Uterus (tissue), 2 donors: ENCODE data around the gene ABCE1.

Experiments used
- CTCF ChIP-seq, 4 experiments: fragments of 200-600 bp in 2 of 4; fragments of 450-650 bp in 2 of 4; sonication (generic) in 2 of 4; IDR thresholded peaks; one replicate each; pipeline ENCODE4 v1.5.1; 2016 to 2019; ENCODE audit warnings: antibody characterized with exemption in 4 of 4, mild to moderate bottlenecking in 2 of 4, moderate library complexity in 1 of 4
- POLR2A ChIP-seq, 2 donors: fragments of 450-650 bp; IDR thresholded peaks; one replicate each; pipeline ENCODE4 v1.6.1; 2016; ENCODE audit warnings: antibody characterized with exemption in 2 of 2, mild to moderate bottlenecking in 1 of 2, moderate library complexity in 1 of 2

DNA sequence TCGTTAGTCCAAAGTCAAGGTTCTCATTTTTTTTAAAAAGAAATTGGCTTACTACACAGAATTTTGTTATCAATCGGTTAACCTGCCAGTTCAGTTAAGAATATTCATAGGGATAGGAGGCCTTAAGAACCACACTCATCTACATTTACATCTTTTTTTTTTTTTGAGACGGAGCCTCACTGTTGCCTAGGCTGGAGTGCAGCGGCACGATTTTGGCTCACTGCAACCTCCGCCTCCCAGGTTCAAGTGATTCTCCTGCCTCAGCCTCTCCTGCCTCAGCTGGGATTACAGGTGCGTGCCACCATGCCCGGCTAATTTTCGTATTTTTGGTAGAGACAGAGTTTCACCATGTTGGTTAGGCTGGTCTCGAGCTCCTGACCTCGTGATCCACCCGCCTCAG, 33.7 kb downstream of the ABCE1 start:
- TF ChIP-seq CTCF (IDR thresholded peaks at IDR 0.05) (no peak), POLR2A (IDR thresholded peaks at IDR 0.05) (no peak)
